A549 (cell line): ENCODE measurements around the gene DCAF8.

ENCODE experiments used
- CTCF ChIP-seq: fragments of >200 bp; sonication (Bioruptor Twin); formaldehyde crosslinking; IDR thresholded peaks from 3 replicates; pipeline ENCODE4 v1.5.1; 2016
- JUN ChIP-seq, 2 experiments: fragments of >200 bp; sonication (Bioruptor Twin); formaldehyde crosslinking; IDR thresholded peaks; 2 replicates in 1 of 2; 3 replicates in 1 of 2; pipeline ENCODE4 v1.6.1; 2016 to 2017
- JUNB ChIP-seq: fragments of >200 bp; sonication (Bioruptor Twin); formaldehyde crosslinking; IDR thresholded peaks from 2 replicates; pipeline ENCODE4 v1.6.1; 2016
- POLR2A ChIP-seq: IDR thresholded peaks from 2 replicates; pipeline ENCODE4 v1.6.1; 2012; ENCODE audit warnings: mild to moderate bottlenecking, low read length
- RFX5 ChIP-seq: fragments of 450-650 bp; IDR thresholded peaks from 2 replicates; pipeline ENCODE4 v1.7.1; 2014; ENCODE audit warnings: antibody characterized with exemption, mild to moderate bottlenecking, moderate library complexity
- ZC3H11A ChIP-seq: fragments of 450-650 bp; IDR thresholded peaks from 2 replicates; pipeline ENCODE4 v1.6.1; 2014; ENCODE audit warnings: antibody characterized with exemption, mild to moderate bottlenecking
- ZSCAN20 ChIP-seq: fragments of 250-450 bp; sonication (Bioruptor Pico); IDR thresholded peaks from 2 replicates; pipeline ENCODE4 v1.8.0; 2022; ENCODE audit warnings: mild to moderate bottlenecking, moderate library complexity

GRCh38 chr1:160307118-160307791, 44.9 kb upstream of the DCAF8 start:
- TF ChIP-seq POLR2A (no peak), JUN (IDR thresholded peaks at IDR 0.05) (no peak), CTCF (no peak), JUNB (no peak), ZC3H11A (no peak), RFX5 (no peak), ZSCAN20 (no peak)
